ENCODE measurements around the gene PON3.
A peak's percentile ranks its signal among the peaks of the same experiment; 100 is the strongest.

Gene PON3

GRCh38 chr7:95396136-95397032 is at the start of gene PON3:
Gene PON3 (minus strand): TSS chr7:95396375. CDS start chr7:95396350, 25 bp downstream.
- DNase-seq (ENCODE audit: low read depth in 2 of 2): no peak

GRCh38 chr7:95444796-95445195 is 48.6 kb upstream of the PON3 start:
- no peak for DNase-seq (ENCODE audit: low read depth in 2 of 2)

- no peak for DNase-seq (ENCODE audit: low read depth in 2 of 2)
Observed at GRCh38 chr7:95441042-95441823, 45.1 kb upstream of the PON3 start.

GRCh38 chr7:95440394-95441038 is 44.3 kb upstream of the PON3 start:
- DNase-seq (ENCODE audit: low read depth in 2 of 2): no peak

- no peak for DNase-seq (ENCODE audit: low read depth in 2 of 2)
Observed at GRCh38 chr7:95436407-95436806, 40.2 kb upstream of the PON3 start.

- DNase-seq (ENCODE audit: low read depth in 2 of 2): no peak
Observed at GRCh38 chr7:95435422-95435780, 39.2 kb upstream of the PON3 start.

GRCh38 chr7:95434557-95435421 is 38.6 kb upstream of the PON3 start, which contains the start of gene PON2:
Gene PON2 (minus strand): TSS chr7:95435028. CDS start chr7:95434951, 77 bp downstream.
- peak; percentile 1 to 6 for DNase-seq (ENCODE audit: low read depth in 2 of 2)

GRCh38 chr7:95433952-95434556 is 37.9 kb upstream of the PON3 start:
- no peak for DNase-seq (ENCODE audit: low read depth in 2 of 2)

GRCh38 chr7:95433129-95433528 is 37.0 kb upstream of the PON3 start:
- DNase-seq (ENCODE audit: low read depth in 2 of 2): no peak

GRCh38 chr7:95432606-95433005 is 36.4 kb upstream of the PON3 start:
- no peak for DNase-seq (ENCODE audit: low read depth in 2 of 2)

GRCh38 chr7:95430864-95431263 is 34.7 kb upstream of the PON3 start:
- no peak for DNase-seq (ENCODE audit: low read depth in 2 of 2)

GRCh38 chr7:95429241-95429990 is 33.2 kb upstream of the PON3 start:
- no peak for DNase-seq (ENCODE audit: low read depth in 2 of 2)

- no peak for DNase-seq (ENCODE audit: low read depth in 2 of 2)
Observed at GRCh38 chr7:95427914-95428516, 31.8 kb upstream of the PON3 start.

- DNase-seq (ENCODE audit: low read depth in 2 of 2): no peak
Observed at GRCh38 chr7:95427166-95427565, 31.0 kb upstream of the PON3 start.

GRCh38 chr7:95425694-95426093 is 29.5 kb upstream of the PON3 start:
- no peak for DNase-seq (ENCODE audit: low read depth in 2 of 2)

GRCh38 chr7:95424716-95425115 is 28.5 kb upstream of the PON3 start:
- no peak for DNase-seq (ENCODE audit: low read depth in 2 of 2)

GRCh38 chr7:95421847-95422444 is 25.8 kb upstream of the PON3 start:
- no peak for DNase-seq (ENCODE audit: low read depth in 2 of 2)

GRCh38 chr7:95421000-95421846 is 25.0 kb upstream of the PON3 start:
- no peak for DNase-seq (ENCODE audit: low read depth in 2 of 2)
